H1 (cell line): ENCODE results near the gene FJX1.

Experiments used
- E2F6 ChIP-seq: IDR thresholded peaks from 2 replicates; pipeline ENCODE4 v1.6.1; 2012; ENCODE audit warnings: inconsistent platforms
- KDM1A ChIP-seq: fragments of 200-600, 300-600 bp; sonication (generic); IDR thresholded peaks from 2 replicates; pipeline ENCODE4 v1.7.1; 2016; ENCODE audit warnings: mild to moderate bottlenecking, low read length, borderline replicate concordance

- TF ChIP-seq E2F6, result no peak
- no peak for TF ChIP-seq KDM1A
Observed at GRCh38 chr11:35617316-35617686, 959 bp upstream of the FJX1 start.
